C1 segment of cervical spinal cord (tissue), 14 donors: ENCODE data around the gene FCGR2B.
"Not testable (repeated sequence)": the region's sequence is repeated elsewhere in the genome, so short reads cannot be mapped to it uniquely, and the experiment has no call there.

Experiments used
- DNase-seq, 14 donors: peaks; one replicate each; lab custom pipeline; 2025; lab: John Stamatoyannopoulos, UW

Gene FCGR2B

DNA sequence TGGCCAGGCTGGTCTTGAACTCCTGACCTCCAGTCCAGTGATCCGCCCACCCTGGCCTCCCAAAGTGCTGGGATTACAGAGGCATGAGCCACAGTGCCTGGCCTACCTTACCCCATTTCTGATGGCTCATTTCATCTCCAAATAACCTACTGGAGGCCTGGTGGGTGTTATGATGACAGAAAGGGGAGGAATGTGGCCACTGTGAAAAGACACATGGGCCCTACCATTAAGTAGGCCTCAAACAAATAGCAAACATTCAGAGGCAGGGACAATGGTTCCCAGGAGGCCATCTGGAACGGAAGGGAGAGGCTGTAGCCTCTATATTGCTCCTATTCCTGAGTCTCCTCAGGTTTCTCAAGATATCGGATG, 43.2 kb downstream of the FCGR2B start:
- no peak for DNase-seq

DNA sequence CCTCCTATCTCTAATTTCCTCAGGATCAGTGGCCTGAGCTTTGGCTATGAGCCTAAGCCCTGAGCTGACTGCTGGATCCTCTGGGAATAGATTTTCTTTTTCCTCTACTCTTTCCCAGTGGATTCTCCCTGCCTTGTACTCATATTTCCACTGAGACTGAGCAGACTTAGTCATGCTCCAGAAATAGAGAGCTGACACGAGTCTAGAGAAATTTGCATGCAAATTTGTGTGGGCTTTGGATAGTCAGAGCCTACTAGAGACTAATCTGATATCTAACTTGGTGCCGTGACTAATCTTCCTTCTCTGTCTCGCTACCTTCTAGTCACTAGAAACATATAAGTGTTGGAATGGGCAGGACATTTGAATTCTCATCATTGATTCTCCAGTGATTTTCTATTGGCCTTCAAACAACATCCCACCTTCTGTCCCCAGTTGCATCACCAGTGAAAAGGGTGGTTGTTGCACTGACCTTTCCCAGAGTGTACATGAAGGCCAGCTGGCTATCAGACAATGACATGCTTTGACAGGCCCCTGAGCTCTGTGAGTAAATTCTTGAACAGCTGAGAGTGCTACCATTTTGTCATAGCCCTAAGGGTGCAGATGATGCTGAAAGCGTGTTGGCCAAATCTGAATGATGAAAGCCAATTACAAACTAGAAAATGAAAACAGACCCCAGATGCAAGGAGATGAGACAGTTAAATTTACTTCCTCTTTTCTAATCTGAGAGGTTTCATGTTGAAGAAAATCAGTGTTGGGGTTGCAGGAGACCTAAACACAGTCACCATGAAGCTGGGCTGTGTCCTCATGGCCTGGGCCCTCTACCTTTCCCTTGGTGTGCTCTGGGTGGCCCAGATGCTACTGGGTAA, 43.8 kb downstream of the FCGR2B start, which contains the start of gene FCRLA:
Gene FCRLA (plus strand): TSS at position 748 of the 866 bp plus-strand sequence. CDS start 36 bp downstream, at position 784.
- peak in 1 of 14 donors; percentile 1 for DNase-seq

GRCh38 chr1:161707503-161707902, 44.6 kb downstream of the FCGR2B start:
- DNase-seq: no peak

DNA sequence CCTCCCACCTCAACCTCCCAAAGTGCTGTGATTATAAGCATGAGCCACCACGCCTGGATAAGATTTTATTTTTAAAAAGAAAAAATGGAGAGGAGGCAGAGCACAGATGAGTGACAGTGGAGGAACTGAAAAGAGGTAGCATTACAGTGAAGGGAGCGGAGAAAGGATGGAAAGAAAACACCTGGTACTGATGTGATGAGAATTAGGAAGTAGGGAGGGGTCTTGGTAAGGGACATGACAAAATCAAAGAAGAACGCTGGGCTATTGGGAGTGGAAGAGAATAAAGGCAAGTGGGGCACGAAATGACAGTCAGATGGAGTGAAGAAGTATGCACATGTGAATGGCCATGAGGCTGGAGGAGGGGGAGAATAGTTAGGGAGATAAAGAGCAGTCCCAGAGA, 46.4 kb downstream of the FCGR2B start:
- DNase-seq: no peak

DNA sequence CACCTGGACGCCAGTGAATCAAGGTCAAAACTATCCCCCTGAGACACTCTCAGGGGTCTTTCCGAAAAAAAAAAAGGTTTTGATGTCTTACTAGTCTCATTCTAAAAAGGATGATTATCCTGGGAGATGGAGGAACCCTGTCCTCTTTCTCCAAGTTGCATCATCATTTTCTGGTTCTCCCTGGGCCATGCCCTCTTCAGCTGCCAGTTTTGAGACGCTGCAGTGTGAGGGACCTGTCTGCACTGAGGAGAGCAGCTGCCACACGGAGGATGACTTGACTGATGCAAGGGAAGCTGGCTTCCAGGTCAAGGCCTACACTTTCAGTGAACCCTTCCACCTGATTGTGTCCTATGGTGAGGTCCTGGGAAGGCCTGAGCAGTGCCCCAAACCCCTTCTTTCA, 47.6 kb downstream of the FCGR2B start:
- DNase-seq: no peak

DNA sequence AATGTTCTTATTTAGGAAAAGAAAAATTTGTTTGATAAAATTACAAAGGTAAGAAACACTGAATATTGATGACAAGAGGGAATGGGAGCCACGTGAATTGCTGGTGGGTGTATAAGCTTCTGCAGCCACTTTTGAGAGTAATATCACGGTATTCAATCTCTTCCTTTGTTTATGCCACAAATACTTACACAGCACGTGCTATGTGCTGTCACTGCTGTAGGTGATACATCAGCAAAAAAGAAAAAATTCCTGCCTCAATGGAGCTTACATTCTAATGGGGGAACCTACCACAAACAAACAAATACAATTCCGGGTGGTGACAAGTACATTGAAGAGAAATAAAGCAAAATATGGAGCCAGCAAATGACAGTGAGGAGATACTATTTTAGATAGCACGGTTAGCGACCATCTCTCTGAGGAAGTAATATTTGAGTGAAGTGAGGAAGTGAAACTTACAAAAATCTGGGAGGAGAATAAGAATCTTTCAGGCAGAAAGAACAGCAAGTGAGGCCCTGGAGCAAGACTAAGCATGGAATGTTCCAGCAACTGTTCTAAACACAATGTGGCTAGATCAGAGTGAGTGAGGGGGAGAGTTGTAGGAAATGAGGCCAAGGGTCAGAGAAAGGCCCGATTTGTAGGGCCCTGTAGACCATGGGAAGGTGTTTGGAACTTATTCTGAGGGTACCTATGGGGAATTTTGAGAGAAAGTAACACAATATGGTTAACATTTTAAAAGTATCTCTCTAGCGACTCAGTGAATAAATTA, 55.8 kb downstream of the FCGR2B start:
- no peak for DNase-seq

GRCh38 chr1:161719325-161719611, 56.3 kb downstream of the FCGR2B start:
- DNase-seq: no peak

- no peak for DNase-seq
These were observed 57.5 kb downstream of the FCGR2B start for GRCh38 chr1:161720422-161720821.

- no peak for DNase-seq
These were observed 58.2 kb downstream of the FCGR2B start, which contains the start of gene FCRLB for GRCh38 chr1:161720956-161721737. FCRLB (plus strand) TSS chr1:161721544; CDS start chr1:161722673, 1,129 bp downstream.

DNA sequence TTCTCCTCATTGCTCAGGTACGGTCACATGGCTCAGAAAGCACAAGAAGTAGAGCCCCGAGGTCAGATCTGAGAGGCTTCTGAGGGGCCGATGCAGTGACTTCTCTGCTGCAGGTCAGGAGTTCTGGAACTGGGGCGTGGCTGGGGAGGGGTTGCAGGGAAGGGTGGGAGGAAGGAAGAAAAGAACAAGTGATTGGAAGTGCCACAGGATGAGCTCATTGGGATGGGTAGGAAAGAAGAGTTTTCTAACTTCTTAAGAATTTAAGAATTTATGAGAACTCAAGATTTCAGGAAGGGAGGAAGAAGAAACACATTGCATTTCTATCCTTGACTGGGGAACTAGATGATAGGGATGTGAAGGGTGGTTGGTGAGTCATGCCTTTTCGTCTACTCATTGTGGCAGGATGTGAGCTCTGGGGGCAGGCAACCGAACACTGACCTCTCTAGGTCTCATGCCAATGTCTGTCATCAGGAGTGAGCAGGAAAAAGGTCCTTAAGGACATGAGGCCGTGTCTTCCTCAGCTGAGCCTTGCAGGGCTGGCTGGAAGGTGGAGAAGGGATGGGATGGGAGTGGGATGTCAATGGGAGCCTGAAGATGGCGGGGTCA, 58.9 kb downstream of the FCGR2B start:
- peak in 1 of 14 donors; percentile 10 for DNase-seq

GRCh38 chr1:161722406-161722805, 59.5 kb downstream of the FCGR2B start:
- no peak for DNase-seq

DNA sequence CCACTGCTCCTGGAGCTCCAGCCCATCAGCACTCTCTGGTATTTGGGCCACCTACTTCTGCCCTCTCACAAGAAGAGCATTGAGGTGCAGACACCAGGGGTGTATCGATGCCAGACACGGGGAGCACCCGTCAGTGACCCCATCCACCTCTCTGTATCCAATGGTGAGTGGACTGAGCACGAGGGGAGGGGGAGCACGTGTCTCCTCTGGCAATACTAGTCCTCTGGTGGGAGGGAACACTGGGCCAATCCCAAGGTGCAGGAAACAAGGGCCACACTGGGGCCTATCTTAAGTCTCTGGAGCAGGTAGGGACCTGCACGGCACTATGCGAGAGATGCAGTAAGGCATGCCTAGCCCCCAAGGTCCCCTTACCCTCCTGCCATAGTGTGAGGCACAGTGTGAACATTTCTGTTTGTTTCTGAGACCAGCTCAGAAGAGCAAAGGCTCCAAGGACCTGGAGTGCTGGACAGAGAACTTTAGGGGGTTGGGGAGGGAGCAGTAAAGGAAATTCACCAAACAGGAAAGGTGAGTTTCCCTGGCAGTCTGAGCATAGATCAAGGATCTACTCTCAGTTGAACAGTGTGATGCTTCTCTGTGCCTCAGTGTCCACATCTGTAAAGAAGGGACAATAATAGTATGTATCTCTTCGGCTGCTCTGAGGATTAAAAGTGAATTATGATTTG, 60.7 kb downstream of the FCGR2B start:
- DNase-seq: no peak

GRCh38 chr1:161725258-161725907, 62.4 kb downstream of the FCGR2B start:
- not testable (repeated sequence) for DNase-seq

DNA sequence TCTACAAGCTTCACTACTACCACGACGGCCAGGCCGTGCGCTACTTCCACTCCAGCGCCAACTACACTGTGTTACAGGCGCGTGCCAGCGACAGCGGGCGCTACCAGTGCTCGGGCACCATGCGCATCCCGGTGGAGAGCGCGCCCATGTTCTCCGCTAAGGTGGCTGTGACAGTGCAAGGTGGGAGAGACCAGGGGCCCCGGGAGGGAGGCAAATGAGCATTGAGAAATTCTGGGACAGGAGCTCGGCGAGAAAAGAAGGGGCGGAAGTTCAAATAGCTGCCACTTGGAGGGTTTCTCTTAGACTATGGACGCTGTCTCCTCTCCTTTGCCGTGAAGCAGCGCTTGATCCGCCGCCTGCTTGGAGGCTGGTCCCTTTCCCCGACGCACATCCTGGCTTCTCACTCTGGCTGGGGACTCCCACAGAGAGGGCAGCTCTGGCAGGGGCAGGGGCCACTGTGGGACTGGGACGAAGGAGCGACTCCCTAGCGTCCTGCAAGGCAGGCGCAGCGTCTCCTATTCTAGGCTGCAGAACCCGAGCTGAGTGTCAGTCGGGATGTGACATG, 63.0 kb downstream of the FCGR2B start:
- DNase-seq: peak in 9 of 14 donors; percentile 28 to 63 (median 42)

DNA sequence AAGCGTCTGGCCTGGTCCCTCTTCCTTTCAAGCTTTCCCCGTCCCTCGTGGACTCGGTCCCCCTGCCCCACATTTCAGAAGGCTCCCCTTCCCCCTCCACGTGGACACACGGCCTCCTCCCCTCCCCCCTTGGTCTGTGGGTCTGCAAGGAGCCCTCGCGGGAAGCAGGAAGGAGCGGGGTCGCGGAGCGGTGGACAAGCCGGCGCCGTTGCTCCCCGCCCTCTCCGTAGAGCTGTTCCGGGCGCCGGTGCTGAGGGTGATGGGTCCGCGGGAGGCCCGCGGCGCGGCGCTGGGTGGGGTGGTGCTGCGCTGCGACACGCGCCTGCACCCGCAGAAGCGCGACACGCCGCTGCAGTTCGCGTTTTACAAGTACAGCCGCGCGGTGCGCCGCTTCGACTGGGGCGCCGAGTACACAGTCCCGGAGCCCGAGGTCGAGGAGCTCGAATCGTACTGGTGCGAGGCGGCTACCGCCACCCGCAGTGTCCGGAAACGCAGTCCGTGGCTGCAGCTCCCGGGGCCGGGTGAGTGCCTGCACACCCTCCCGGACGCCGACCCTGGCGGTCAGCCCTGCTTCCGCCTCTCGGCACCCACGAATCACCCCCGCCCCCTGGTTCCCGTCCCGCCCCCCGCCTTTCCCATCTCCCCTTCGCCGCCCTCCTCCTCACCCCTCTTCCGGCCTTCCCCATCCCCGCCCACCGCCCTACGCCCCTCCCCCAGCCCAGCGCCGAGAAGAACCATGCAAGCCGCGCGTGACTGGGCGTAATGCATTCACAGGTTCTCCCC, 63.7 kb downstream of the FCGR2B start:
- DNase-seq: peak in 13 of 14 donors; percentile 19 to 84 (median 58)

GRCh38 chr1:161727256-161727924, 64.4 kb downstream of the FCGR2B start:
- no peak for DNase-seq
